ENCODE results near the gene ICE2. TPM values are rescaled to one million over a fixed set of nuclear protein-coding genes. Genes with fewer than 3 reads are reported as not detected.

ICE2 gene
- total RNA-seq, 1 donor from 2014 or later, result 25.0 TPM

DNA sequence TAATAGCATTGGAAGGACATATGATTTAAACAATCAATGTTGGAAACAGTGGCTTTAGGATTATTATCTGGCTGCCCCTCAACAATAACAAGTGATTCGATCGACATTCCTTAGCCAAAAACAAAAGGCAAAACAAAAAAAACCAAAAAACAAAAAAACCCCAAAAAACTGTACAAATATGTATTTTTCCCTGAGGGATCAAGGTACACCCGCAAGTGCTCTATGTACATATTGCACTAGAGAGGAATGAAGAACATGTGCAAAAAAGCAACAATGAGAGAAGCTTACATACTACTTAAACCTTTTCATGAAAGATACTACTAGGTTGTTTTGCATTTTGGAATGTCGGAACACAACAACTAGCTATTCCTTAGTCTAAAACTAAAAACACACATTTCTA is 14.2 kb upstream of the ICE2 start:
- no peak for TF ChIP-seq POLR2A (IDR thresholded peaks at IDR 0.05)
- no peak for TF ChIP-seq POLR2AphosphoS5 (IDR thresholded peaks at IDR 0.05; ENCODE audit: insufficient read depth in 1 of 2, low read depth in 1 of 2)
- TF ChIP-seq, protein P1, sequence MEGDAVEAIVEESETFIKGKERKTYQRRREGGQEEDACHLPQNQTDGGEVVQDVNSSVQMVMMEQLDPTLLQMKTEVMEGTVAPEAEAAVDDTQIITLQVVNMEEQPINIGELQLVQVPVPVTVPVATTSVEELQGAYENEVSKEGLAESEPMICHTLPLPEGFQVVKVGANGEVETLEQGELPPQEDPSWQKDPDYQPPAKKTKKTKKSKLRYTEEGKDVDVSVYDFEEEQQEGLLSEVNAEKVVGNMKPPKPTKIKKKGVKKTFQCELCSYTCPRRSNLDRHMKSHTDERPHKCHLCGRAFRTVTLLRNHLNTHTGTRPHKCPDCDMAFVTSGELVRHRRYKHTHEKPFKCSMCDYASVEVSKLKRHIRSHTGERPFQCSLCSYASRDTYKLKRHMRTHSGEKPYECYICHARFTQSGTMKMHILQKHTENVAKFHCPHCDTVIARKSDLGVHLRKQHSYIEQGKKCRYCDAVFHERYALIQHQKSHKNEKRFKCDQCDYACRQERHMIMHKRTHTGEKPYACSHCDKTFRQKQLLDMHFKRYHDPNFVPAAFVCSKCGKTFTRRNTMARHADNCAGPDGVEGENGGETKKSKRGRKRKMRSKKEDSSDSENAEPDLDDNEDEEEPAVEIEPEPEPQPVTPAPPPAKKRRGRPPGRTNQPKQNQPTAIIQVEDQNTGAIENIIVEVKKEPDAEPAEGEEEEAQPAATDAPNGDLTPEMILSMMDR (IDR thresholded peaks at IDR 0.05), result no peak
- no peaks in the 10 kb centered on the region for H3K27me3 ChIP-seq
- H3K9me3 ChIP-seq, result no peaks in the 10 kb centered on the region
- no peak for DNase-seq (ENCODE audit: extremely low spot score in 2 of 2)
- peaks cover 0 to 16% of the 10 kb centered on the region in 2 donors for H3K36me3 ChIP-seq
- intact Hi-C loops (cut with DNase I), result no loop called here
- H3K4me3 ChIP-seq, result no peak overlapping the region
- H3K27ac ChIP-seq, result no peak overlapping the region
- H3K4me1 ChIP-seq, result no peaks in the 10 kb centered on the region

DNA sequence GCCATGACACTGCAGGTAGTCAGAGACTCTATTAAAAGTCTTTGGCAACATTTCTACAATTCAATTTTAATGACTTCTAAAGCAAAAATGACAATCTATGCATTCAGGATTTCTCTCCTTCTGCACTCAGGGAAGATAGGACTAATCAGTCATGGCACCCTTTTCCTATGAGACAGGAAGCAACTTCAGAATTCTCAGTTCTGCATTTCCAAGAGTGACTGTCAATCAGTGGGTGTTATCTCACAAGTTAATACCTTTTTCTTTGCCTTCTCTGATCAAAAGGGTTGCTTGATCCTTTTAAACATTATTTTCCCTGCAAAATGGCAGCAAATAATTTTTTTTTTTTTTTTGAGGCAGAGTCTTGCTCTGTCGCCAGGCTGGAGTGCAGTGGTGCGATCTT is 7.8 kb upstream of the ICE2 start:
- H3K4me3 ChIP-seq, result no peak overlapping the region
- no peaks in the 10 kb centered on the region for H3K36me3 ChIP-seq
- H3K27me3 ChIP-seq, result no peaks in the 10 kb centered on the region
- no peak for DNase-seq (ENCODE audit: extremely low spot score in 2 of 2)
- no peaks in the 10 kb centered on the region for H3K9me3 ChIP-seq
- no peaks in the 10 kb centered on the region for H3K4me1 ChIP-seq
- no peak overlapping the region for H3K27ac ChIP-seq
- no peak for TF ChIP-seq POLR2AphosphoS5 (IDR thresholded peaks at IDR 0.05; ENCODE audit: insufficient read depth in 1 of 2, low read depth in 1 of 2)
- TF ChIP-seq, protein P1 (IDR thresholded peaks at IDR 0.05), result no peak
- no peak for TF ChIP-seq POLR2A (IDR thresholded peaks at IDR 0.05)
- intact Hi-C loops (cut with DNase I), result no loop called here

DNA sequence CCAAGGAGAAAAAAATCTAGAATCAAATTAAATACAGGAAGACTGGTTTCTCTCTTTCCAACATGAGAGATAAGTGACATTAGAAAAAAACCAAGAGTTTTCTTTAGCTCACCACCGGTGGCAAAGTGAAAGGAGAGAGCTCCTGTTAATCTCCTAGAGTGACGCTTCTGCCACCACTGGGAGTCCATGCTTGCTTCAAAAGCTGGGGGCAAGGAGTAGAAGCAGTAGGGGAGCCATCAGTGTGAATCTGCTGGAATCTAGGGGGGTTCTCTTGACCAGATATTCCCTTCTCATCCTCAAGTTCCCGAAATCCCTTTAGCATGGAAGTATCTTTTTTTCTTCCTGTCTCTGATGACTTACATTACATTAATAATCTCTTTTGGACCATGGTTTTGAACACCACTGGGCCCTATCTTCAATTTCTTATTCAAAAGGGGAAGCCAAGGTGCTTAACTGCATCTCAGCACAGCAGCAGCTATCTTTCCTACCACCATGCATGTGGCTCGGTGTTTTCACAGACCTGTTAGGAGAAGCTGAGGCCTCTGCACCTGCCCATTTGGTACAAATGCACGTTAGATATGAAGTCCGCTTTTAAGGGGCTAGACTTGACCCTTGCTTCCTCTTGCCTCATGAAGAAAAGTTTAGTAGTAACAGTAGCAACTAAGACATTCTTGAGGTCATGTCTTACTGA is 6.6 kb upstream of the ICE2 start:
- no peak for DNase-seq (ENCODE audit: extremely low spot score in 2 of 2)
- Histone ChIP-seq H3K9me3 (no peaks in the 10 kb centered on the region), H3K4me3 (no peak overlapping the region), H3K27me3 (no peaks in the 10 kb centered on the region), H3K27ac (no peak overlapping the region), H3K4me1 (no peaks in the 10 kb centered on the region), H3K36me3 (no peaks in the 10 kb centered on the region)
- intact Hi-C loops (cut with DNase I), result no loop called here
- TF ChIP-seq POLR2A (IDR thresholded peaks at IDR 0.05), result no peak

DNA sequence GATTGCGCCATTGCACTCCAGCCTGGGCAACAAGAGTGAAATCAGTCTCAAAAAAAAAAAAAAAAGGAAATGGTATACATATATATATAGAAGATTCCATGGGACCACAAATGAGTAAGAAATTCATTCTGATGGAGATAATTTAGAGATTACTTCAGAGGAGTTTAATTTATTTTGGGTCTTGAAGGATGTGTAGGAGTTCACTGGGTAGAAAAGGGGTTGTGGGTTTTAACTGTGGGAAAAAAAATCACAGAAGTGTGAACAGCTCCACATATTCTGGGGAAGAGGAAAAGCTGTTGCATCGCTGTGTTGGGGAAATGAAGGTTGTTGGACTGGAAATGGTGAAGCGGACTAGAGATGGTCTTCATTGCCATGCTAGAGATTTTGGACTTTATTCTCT is 4.1 kb upstream of the ICE2 start:
- Histone ChIP-seq H3K4me3 (no peak overlapping the region), H3K9me3 (no peaks in the 10 kb centered on the region), H3K36me3 (no peaks in the 10 kb centered on the region), H3K27ac (no peak overlapping the region), H3K27me3 (no peaks in the 10 kb centered on the region), H3K4me1 (peaks cover 15% of the 10 kb centered on the region)
- intact Hi-C loops (cut with DNase I), result no loop called here
- TF ChIP-seq POLR2A (IDR thresholded peaks at IDR 0.05), result no peak
- no peak for TF ChIP-seq POLR2AphosphoS5 (IDR thresholded peaks at IDR 0.05; ENCODE audit: insufficient read depth in 1 of 2, low read depth in 1 of 2)
- TF ChIP-seq, protein P1 (IDR thresholded peaks at IDR 0.05), result no peak
- no peak for DNase-seq (ENCODE audit: extremely low spot score in 2 of 2)

DNA sequence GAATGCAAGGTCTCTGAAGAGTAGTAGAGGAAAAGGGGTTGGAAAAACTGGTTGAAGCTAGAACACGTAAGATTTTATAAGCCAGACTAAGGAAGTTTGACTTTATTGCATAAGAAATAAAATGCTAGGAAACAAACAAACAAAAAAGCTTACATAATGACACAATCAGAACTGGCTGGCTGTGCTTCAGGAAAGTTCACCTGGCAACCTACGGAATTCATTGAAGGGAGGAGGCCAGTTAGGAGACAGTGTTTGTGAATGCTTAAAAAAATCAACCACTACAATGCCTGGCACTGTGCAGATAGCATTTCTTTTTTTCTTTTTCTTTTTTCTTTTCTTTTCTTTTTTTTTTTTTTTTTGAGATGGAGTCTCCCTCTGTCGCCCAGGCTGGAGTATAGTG is 1.9 kb upstream of the ICE2 start:
- Histone ChIP-seq H3K27ac (no peak overlapping the region), H3K27me3 (no peaks in the 10 kb centered on the region), H3K4me3 (no peak overlapping the region), H3K9me3 (no peaks in the 10 kb centered on the region), H3K4me1 (peaks cover 36% of the 10 kb centered on the region), H3K36me3 (no peaks in the 10 kb centered on the region)
- TF ChIP-seq POLR2A (IDR thresholded peaks at IDR 0.05) (no peak), POLR2AphosphoS5 (IDR thresholded peaks at IDR 0.05; ENCODE audit: insufficient read depth in 1 of 2, low read depth in 1 of 2) (no peak)
- TF ChIP-seq, protein P1 (IDR thresholded peaks at IDR 0.05), result no peak
- DNase-seq (ENCODE audit: extremely low spot score in 2 of 2), result no peak
- intact Hi-C loops (cut with DNase I), result no loop called here
